SK-N-SH treated with all-trans-retinoic acid at 6 μM for 48 hours (cell line): ENCODE results near the gene CDKN2AIPNL.
"Not testable (repeated sequence)": the region's sequence is repeated elsewhere in the genome, so short reads cannot be mapped to it uniquely, and the experiment has no call there.

Experiments
- ATAC-seq: fragments of 200-7000 bp; cut with Tn5 transposase; 3 replicates; pipeline ENCODE4 v1.9.1; 2020; ENCODE audit warnings: mild to moderate bottlenecking, moderate library complexity
- ARNTL ChIP-seq: fragments of 450-650 bp; formaldehyde crosslinking; IDR thresholded peaks from 2 replicates; pipeline ENCODE4 v1.5.0; 2020; ENCODE audit warnings: low read depth, mild to moderate bottlenecking, moderate library complexity, borderline replicate concordance
- BACH2 ChIP-seq: fragments of 250-450 bp; sonication (Bioruptor Pico); IDR thresholded peaks from 2 replicates; pipeline ENCODE4 v1.9.0; 2021; ENCODE audit warnings: mild to moderate bottlenecking, borderline replicate concordance
- CSDC2 ChIP-seq: fragments of 250-450 bp; sonication (Bioruptor Pico); IDR thresholded peaks from 2 replicates; pipeline ENCODE4 v1.5.0; 2020; ENCODE audit warnings: mild to moderate bottlenecking, moderate library complexity
- CSRNP3 ChIP-seq: fragments of 250-450 bp; sonication (Bioruptor Pico); IDR thresholded peaks from 2 replicates; pipeline ENCODE4 v1.5.1; 2021; ENCODE audit warnings: mild to moderate bottlenecking, moderate library complexity
- ESRRG ChIP-seq: fragments of 250-450 bp; sonication (Bioruptor Pico); IDR thresholded peaks from 2 replicates; pipeline ENCODE4 v1.6.1; 2021; ENCODE audit warnings: mild to moderate bottlenecking
- GLIS3 ChIP-seq: fragments of 250-450 bp; sonication (Bioruptor Pico); IDR thresholded peaks from 2 replicates; pipeline ENCODE4 v1.5.0; 2020; ENCODE audit warnings: mild to moderate bottlenecking, moderate library complexity
- OSR1 ChIP-seq: fragments of 250-450 bp; sonication (Bioruptor Pico); IDR thresholded peaks from 2 replicates; pipeline ENCODE4 v1.8.0; 2022; ENCODE audit warnings: moderate library complexity, mild to moderate bottlenecking, inconsistent platforms
- PPARA ChIP-seq: fragments of 250-450 bp; sonication (Bioruptor Pico); IDR thresholded peaks from 2 replicates; pipeline ENCODE4 v1.5.0; 2020; ENCODE audit warnings: mild to moderate bottlenecking, borderline replicate concordance
- RARB ChIP-seq: fragments of 250-450 bp; sonication (Bioruptor Pico); IDR thresholded peaks from 2 replicates; pipeline ENCODE4 v1.8.0; 2021; ENCODE audit warnings: mild to moderate bottlenecking, moderate library complexity
- SNAI2 ChIP-seq: fragments of 250-450 bp; sonication (Bioruptor Pico); IDR thresholded peaks from 2 replicates; pipeline ENCODE4 v1.5.0; 2020; ENCODE audit warnings: mild to moderate bottlenecking, moderate library complexity
- TCF4 ChIP-seq: fragments of 250-450 bp; sonication (Bioruptor Pico); IDR thresholded peaks from 2 replicates; pipeline ENCODE4 v1.8.0; 2021; ENCODE audit warnings: mild to moderate bottlenecking, moderate library complexity, borderline replicate concordance
- TOX ChIP-seq: fragments of 250-450 bp; sonication (Bioruptor Pico); IDR thresholded peaks from 2 replicates; pipeline ENCODE4 v1.8.0; 2021; ENCODE audit warnings: mild to moderate bottlenecking, moderate library complexity, borderline replicate concordance
- ZC3H10 ChIP-seq: fragments of 250-450 bp; sonication (Bioruptor Pico); IDR thresholded peaks from 2 replicates; pipeline ENCODE4 v1.5.1; 2021; ENCODE audit warnings: mild to moderate bottlenecking, moderate library complexity
- ZFP3 ChIP-seq: fragments of 250-450 bp; sonication (Bioruptor Pico); IDR thresholded peaks from 2 replicates; pipeline ENCODE4 v1.5.0; 2020; ENCODE audit warnings: mild to moderate bottlenecking, moderate library complexity
- ZFP30 ChIP-seq: fragments of 450-650 bp; formaldehyde crosslinking; IDR thresholded peaks from 2 replicates; pipeline ENCODE4 v1.5.0; 2022; ENCODE audit warnings: mild to moderate bottlenecking, moderate library complexity
- ZNF565 ChIP-seq: fragments of 450-650 bp; formaldehyde crosslinking; conservative IDR thresholded peaks from 2 replicates; pipeline ENCODE4 v1.5.0; 2020; ENCODE audit warnings: low read depth, mild to moderate bottlenecking, moderate library complexity
- ZNF70 ChIP-seq: fragments of 450-650 bp; formaldehyde crosslinking; IDR thresholded peaks from 2 replicates; pipeline ENCODE4 v1.5.0; 2020; ENCODE audit warnings: mild to moderate bottlenecking, moderate library complexity
- ZNF8 ChIP-seq: fragments of 450-650 bp; formaldehyde crosslinking; IDR thresholded peaks from 2 replicates; pipeline ENCODE4 v1.5.0; 2020; ENCODE audit warnings: mild to moderate bottlenecking, moderate library complexity
- TF ChIP-seq, protein P1 (sequence below): fragments of 250-450 bp; sonication (Bioruptor Pico); IDR thresholded peaks from 2 replicates; pipeline ENCODE4 v1.5.0; 2020; ENCODE audit warnings: mild to moderate bottlenecking, moderate library complexity
- TF ChIP-seq, protein P2 (sequence below): fragments of 250-450 bp; sonication (Bioruptor Pico); IDR thresholded peaks from 2 replicates; pipeline ENCODE4 v1.8.0; 2020; ENCODE audit warnings: mild to moderate bottlenecking, moderate library complexity, borderline replicate concordance
- TF ChIP-seq, protein P3 (sequence below): fragments of 250-450 bp; sonication (Bioruptor Pico); IDR thresholded peaks from 2 replicates; pipeline ENCODE4 v1.5.1; 2020; ENCODE audit warnings: low read depth, mild to moderate bottlenecking, moderate library complexity

Gene CDKN2AIPNL

GRCh38 chr5:134423376-134423775 lies 11.7 kb upstream of the CDKN2AIPNL start (continued):
- no peak for TF ChIP-seq ZFP3 (CRISPR knock-in tag)
- no peak for TF ChIP-seq ZFP30
- TF ChIP-seq ZNF8, result no peak

- no peak for ATAC-seq
- TF ChIP-seq GLIS3 (no peak), BACH2 (no peak), ZFP3 (CRISPR knock-in tag) (no peak), CSDC2 (CRISPR knock-in tag) (no peak), SNAI2 (CRISPR knock-in tag) (no peak), ZFP30 (no peak), ESRRG (CRISPR knock-in tag) (no peak), ZNF70 (no peak), OSR1 (no peak), ZC3H10 (CRISPR knock-in tag) (no peak), TCF4 (CRISPR knock-in tag) (no peak), CSRNP3 (CRISPR knock-in tag) (no peak), ZNF8 (no peak)
- TF ChIP-seq, protein P1, sequence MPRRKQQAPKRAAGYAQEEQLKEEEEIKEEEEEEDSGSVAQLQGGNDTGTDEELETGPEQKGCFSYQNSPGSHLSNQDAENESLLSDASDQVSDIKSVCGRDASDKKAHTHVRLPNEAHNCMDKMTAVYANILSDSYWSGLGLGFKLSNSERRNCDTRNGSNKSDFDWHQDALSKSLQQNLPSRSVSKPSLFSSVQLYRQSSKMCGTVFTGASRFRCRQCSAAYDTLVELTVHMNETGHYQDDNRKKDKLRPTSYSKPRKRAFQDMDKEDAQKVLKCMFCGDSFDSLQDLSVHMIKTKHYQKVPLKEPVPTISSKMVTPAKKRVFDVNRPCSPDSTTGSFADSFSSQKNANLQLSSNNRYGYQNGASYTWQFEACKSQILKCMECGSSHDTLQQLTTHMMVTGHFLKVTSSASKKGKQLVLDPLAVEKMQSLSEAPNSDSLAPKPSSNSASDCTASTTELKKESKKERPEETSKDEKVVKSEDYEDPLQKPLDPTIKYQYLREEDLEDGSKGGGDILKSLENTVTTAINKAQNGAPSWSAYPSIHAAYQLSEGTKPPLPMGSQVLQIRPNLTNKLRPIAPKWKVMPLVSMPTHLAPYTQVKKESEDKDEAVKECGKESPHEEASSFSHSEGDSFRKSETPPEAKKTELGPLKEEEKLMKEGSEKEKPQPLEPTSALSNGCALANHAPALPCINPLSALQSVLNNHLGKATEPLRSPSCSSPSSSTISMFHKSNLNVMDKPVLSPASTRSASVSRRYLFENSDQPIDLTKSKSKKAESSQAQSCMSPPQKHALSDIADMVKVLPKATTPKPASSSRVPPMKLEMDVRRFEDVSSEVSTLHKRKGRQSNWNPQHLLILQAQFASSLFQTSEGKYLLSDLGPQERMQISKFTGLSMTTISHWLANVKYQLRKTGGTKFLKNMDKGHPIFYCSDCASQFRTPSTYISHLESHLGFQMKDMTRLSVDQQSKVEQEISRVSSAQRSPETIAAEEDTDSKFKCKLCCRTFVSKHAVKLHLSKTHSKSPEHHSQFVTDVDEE (CRISPR knock-in tag), result no peak
- TF ChIP-seq, protein P2, sequence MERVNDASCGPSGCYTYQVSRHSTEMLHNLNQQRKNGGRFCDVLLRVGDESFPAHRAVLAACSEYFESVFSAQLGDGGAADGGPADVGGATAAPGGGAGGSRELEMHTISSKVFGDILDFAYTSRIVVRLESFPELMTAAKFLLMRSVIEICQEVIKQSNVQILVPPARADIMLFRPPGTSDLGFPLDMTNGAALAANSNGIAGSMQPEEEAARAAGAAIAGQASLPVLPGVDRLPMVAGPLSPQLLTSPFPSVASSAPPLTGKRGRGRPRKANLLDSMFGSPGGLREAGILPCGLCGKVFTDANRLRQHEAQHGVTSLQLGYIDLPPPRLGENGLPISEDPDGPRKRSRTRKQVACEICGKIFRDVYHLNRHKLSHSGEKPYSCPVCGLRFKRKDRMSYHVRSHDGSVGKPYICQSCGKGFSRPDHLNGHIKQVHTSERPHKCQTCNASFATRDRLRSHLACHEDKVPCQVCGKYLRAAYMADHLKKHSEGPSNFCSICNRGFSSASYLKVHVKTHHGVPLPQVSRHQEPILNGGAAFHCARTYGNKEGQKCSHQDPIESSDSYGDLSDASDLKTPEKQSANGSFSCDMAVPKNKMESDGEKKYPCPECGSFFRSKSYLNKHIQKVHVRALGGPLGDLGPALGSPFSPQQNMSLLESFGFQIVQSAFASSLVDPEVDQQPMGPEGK (CRISPR knock-in tag), result no peak
- TF ChIP-seq, protein P3, sequence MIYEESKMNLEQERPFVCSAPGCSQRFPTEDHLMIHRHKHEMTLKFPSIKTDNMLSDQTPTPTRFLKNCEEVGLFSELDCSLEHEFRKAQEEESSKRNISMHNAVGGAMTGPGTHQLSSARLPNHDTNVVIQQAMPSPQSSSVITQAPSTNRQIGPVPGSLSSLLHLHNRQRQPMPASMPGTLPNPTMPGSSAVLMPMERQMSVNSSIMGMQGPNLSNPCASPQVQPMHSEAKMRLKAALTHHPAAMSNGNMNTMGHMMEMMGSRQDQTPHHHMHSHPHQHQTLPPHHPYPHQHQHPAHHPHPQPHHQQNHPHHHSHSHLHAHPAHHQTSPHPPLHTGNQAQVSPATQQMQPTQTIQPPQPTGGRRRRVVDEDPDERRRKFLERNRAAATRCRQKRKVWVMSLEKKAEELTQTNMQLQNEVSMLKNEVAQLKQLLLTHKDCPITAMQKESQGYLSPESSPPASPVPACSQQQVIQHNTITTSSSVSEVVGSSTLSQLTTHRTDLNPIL (CRISPR knock-in tag), result no peak
Observed at GRCh38 chr5:134422791-134423365, 11.2 kb upstream of the CDKN2AIPNL start.

DNA sequence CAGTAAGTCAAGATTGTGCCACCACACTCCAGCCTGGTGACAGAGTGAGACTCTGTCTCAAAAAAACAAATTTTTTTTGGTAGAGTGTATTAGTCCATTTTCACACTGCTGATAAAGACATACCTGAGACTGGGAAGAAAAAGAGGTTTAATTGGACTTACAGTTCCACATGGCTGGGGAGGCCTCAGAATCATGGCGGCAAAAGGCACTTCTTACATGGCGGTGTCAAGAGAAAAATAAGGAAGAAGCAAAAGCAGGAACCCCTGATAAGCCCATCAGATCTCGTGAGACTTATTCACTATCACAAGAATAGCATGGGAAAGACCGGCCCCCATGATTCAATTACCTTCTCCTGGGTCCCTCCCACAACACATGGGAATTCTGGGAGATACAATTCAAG lies 9.4 kb upstream of the CDKN2AIPNL start:
- not testable (repeated sequence) for ATAC-seq

- no peak for ATAC-seq
- TF ChIP-seq ZNF565 (no peak), TOX (CRISPR knock-in tag) (no peak), OSR1 (no peak), SNAI2 (CRISPR knock-in tag) (no peak), RARB (CRISPR knock-in tag) (no peak), ZFP30 (no peak), CSRNP3 (CRISPR knock-in tag) (no peak), ZC3H10 (CRISPR knock-in tag) (no peak), ARNTL (no peak), PPARA (CRISPR knock-in tag) (no peak)
- TF ChIP-seq, protein P3 (CRISPR knock-in tag), result no peak
Observed at GRCh38 chr5:134420343-134420742, 8.7 kb upstream of the CDKN2AIPNL start.
